Activated CD8-positive, alpha-beta memory T cell treated with anti-CD3 and anti-CD28 coated beads for 4 hours (primary cell): ENCODE data around the gene SERPINB1.

Source experiments
- DNase-seq, 2 donors: peaks; one replicate each; pipeline ENCODE4 v3.0.0-alpha.2; 2020; ENCODE audit warnings: low read depth in 2 of 2

Gene SERPINB1

GRCh38 chr6:2850538-2851113, 9.0 kb upstream of the SERPINB1 start:
- DNase-seq, result no peak

- peak; percentile 36 to 57 for DNase-seq
These were observed 7.2 kb upstream of the SERPINB1 start for GRCh38 chr6:2848851-2849250.

DNA sequence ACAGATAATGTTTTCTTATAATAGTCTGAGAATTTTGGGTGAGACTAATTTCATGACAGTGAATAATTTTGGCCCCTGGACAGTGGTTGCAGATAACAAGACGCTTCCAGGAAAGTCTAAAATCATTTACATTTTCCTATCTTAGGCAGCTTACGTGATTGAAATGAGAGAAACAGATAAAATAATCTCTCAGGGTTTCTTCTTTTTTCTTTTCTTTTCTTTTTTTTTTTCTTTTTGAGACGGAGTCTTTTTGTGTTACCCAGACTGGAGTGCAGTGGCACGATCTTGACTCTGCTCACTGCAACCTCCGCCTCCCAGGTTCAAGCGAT, 4.2 kb upstream of the SERPINB1 start:
- DNase-seq, result no peak

GRCh38 chr6:2844008-2844407, 2.3 kb upstream of the SERPINB1 start:
- DNase-seq, result no peak

DNA sequence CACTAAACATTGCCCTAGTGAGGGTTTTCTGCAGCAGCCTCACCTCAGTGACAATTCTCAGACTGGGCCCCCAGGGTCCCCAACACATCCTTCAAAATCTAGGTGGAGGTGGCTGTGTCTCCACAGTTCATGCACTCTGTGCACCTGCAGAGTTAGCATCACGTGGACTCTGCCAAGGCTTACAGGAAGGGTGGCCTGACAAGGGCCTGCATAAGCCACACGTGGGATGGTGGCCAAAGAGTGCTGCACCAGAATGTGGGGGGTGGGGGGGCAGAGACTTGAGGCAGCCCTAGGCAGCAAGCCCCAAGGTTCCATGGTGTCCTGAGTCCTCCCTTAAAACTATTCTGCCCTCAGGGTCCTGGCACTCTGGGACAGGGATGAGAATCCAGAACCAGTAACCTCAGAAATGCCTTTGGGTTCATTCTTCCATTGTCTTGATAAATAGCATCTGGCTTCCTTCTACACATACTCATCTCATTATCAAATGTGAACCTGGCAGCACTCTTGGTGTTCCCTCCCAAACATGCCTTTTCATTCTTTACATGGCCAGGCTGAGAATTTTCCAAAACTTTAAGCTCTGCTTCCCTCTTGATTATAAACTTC, 1.6 kb upstream of the SERPINB1 start:
- DNase-seq, result no peak

DNA sequence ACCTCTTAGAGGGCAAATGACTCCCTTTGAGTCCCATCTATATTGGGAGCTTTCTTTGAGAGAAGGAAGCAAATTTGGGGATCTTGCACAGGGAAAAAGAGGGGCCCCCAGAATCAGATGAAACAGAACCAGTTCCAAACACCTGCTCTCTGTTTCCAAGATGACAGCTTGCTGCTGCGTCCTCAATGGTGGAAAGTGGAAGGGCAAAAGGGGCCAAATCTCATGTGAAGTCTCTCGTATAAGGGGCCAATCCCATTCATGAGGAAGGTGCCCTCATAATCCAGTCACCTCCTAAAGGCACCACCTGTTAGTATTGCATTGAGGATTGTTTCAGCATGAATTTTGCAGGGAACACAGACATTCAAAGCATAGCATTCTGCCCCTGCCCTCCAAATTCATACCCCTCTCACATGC, 483 bp upstream of the SERPINB1 start:
- no peak for DNase-seq

DNA sequence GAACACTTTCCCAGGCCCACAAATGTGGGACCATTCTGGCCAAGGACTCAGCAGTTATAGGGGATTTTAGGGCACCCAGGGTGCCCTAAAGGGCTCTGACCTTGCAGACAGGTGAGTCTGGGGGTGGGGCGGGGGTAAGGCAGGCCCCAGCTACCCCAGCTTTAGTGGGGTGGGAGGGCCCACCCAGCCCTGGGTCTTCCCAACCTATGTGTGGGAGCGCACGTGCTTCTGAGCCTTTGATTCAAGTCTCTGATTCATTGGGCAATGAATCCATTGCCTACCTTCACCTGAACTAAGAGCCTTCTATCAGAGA, 958 bp downstream of the SERPINB1 start:
- no peak for DNase-seq

DNA sequence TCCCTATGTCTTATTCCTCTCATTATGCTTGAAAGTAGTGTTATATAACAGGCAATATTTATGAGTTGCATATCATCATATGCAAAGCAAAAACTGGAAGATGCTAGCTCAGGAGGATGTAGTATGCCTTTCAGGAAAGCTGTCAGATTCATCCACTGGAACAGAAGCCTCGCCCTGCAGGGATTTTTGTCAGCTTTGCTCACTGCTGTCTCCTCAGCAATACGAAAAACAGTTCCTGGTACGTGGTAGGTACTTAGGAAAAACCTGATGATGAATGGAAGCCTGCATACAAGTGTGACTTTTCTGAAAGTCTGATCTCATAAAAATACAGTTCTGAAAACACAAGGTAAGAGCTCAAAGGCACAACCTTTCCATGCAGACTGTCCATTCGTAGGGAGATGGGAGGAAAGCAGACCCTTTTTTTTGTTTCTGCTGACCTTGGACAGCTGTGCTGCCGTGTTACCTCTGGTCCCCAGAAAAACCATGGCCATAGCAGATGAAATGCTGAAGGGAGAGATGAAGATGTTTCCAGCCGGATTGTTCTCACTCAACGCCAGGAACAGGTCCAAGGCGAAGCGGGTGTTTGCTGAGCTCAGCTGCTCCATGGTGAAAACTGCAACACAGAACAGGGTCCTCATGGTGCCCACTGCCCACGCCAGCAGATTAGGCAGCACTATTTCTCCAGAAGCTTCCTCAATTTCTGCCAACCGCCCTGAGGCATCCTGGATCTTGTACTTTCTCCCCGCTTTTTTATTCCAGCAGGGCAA, 1.5 kb downstream of the SERPINB1 start:
- no peak for DNase-seq

GRCh38 chr6:2839195-2839981, 2.3 kb downstream of the SERPINB1 start:
- DNase-seq, result no peak

DNA sequence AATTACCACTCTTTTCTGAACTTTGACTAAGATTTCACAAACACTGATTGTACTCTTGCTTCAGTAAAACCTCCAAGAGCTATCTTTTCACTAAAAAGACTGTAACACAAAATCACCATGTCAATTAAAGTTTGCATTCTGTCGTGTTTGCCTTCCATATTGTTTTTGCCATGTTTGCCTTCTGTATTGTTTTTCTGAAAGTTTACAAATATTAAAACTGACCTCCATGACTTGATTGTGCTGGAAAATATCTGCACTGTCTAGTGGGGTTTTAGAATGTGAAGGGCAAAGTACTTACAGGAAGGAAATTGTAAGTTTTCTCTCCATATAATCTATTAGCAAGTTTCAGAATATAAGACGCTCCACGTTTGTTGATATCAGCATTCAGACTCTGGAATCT, 3.4 kb downstream of the SERPINB1 start:
- no peak for DNase-seq

DNA sequence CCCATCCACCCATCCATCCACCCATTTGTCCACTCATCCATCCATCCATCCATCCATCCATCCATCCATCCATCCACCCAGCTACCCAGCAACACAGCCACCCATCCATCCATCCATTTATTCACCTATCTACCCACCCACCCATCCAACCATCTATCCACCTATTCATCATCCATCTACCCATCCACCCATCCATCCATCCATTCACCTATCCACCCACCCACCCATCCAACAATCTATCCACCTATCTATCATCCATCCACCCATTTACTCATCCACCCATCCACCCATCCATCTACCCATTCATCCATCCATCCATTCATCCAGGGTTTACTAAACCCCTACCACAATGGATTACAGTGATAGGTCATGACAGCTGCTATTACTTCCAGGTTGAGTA, 7.4 kb downstream of the SERPINB1 start:
- no peak for DNase-seq

- no peak for DNase-seq
These were observed 10.3 kb downstream of the SERPINB1 start for GRCh38 chr6:2831392-2831791.

- DNase-seq, result no peak
These were observed 11.5 kb downstream of the SERPINB1 start for GRCh38 chr6:2830183-2830582.

DNA sequence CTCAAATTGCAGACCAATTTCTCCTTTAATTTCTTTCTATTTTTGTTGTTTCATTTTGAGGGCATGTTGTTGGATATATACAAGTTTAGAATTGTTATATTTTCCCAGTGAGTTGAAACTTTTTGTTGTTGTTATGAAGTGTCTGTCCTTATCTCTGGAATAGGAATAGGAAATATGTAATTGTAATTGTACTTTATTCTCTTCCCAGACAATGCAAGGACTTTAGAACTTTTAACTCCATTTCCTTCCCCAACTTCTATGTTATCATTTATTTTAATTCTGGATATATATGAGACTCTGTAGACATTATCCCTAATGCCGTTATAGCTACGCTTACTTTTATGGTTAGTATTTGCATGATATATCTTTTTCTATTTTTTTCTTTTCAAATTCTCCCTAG, 12.4 kb downstream of the SERPINB1 start:
- no peak for DNase-seq

GRCh38 chr6:2828629-2829028, 13.0 kb downstream of the SERPINB1 start:
- no peak for DNase-seq

DNA sequence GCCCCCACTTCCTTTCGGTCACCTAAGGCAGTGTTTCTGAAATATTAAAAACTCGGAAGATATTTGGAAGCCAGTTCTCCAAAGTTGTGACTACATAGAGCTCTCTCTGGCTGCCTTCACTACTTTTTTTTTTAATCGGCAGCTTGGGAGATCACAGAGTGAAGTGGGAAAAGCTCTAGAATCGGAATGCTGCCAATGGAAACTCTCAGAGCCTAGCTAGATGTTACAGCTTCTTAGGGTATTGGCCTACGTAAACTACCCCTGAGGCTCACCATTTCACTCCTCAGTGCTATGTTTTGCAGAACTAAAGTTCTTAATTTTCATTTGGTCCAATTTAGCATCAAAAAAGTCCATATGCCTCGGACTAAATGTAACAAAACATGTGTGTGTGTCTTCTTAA, 14.5 kb downstream of the SERPINB1 start:
- no peak for DNase-seq

DNA sequence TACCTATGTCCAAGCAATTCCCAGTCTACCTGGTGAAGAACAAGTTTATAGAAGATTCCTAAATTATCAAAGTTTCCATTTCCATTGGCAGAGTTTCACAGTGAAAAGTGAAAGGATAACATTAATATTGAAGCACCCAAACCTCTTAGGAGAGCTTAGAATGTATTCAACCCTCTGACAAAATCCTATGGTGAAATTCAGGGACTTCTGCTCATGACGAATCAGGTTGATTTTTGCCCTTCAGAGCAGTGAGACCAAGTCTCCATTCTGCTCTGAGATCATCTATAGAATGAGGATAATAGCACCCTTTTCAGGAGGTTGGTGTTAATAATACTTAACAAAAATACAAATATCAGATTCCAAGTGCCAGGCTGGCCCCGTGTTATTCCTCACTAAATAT, 15.5 kb downstream of the SERPINB1 start:
- no peak for DNase-seq

DNA sequence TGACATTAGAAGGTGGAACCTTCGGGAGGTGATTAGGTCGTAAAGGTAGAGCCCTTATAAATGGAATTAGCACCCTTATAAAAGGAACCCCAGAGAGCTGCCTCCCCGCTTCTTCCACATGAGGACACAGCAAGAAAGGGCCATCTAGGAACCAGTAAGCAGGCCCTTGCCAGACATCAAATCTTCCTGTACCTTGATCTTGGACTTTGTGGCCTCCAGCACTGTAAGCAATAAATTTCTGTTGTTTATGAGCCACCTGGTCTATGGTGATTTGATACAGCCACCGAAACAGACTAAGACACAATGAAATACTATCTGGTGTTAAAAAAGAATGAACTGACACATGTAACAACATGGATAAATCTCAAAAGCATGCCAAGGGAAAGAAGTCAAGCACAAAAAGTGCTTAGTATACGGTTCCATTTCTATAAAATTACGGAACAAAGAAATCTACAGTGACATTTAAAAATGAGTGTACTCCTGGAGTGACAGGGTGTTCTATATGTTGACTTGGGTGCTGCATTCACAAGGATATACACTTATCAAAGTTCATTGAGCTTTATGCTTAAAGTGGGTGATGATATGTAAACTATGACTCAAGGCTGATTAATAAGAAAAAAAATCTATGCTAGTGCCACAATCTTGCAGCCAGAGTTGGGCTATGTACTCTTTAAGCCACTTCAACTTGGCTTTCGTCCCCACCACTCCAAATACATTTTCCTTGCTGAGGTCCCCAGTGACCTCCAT, 18.4 kb downstream of the SERPINB1 start:
- no peak for DNase-seq

DNA sequence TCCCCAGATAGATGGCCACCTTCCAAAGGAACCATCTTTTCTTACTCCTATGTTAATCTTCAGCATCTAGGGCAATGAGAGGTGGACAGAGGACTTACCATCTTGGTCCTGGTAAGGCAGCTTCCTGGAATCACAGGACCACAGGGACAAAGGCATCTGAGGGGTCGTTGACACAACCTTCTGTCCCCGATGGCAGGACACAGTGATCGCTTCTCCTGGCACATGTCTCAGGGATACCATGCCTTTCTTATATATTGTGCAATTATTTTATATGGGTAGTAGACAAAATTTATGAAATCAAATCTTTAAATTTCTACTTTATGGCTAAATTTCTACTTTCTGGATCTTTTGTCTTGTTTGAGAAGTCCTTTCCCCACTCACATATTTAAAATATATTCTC, 20.1 kb downstream of the SERPINB1 start:
- no peak for DNase-seq

DNA sequence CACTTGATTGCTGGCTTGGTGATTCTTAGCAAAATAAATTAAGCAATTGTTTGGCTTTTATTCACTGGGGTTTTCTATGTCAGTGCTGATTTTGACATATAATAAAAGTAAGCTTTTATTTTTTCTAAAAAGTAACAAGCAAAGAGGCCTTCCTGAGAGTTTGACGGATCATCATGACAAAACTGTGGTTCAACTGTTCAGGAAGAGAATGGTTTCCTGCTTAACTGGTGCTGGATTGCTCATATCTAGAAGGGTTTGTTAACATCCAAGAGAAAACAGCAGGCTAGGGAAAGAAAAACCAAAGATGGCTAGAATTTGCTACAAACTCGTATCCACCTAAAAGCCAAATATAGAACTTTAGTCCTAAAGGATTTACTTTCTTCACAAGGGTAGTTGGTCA, 21.2 kb downstream of the SERPINB1 start:
- DNase-seq, result no peak

DNA sequence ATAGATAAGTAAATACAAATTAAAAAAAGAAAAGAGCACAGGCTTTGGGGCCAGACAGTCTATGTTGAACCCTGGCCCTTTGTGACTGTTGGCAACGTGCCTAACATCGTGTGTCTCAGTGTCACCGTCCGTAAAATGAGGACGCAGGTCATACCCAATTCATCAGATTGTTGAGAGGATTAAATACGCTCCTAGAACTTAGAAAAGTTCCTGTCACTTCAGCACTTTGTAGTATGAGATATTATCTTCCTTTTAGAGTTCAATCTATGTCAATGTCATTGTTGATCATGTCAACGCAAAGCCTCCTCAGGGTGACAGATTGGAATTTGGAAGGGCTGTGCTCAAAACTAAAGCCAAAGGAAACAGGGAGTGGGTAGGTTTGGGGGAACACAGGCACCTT, 21.7 kb downstream of the SERPINB1 start:
- no peak for DNase-seq

DNA sequence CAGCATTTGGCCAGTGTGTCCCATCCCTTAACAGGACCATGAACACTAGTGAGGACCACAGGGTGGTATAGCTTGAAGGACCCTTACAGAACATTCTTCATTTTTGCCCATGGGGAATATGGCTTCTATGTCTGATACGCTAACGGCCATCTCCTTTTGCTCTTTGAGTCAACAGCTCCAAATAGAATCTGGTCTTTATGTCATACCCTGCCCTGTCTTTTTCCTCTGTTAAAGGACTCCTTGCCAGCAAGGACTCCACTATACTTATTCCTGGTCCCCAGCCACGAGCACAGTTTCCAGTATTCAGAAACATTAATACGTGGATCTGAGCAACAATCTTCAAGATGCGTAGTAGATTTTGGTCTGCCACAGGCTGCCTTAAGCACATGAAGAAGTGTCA, 22.5 kb downstream of the SERPINB1 start:
- no peak for DNase-seq
